Activated CD8-positive, alpha-beta T cell treated with anti-CD3 and anti-CD28 coated beads for 36 hours (primary cell): ENCODE data around the gene S1PR3. TPM values are rescaled to one million over a fixed set of nuclear protein-coding genes. Genes with fewer than 3 reads are reported as not detected.

Source experiments
- ATAC-seq: fragments of 200-7000 bp; cut with Tn5 transposase; one replicate; pipeline ENCODE4 v1.10.0; 2021; ENCODE audit warnings: mild to moderate bottlenecking, moderate library complexity
- CTCF ChIA-PET: fragments of 350-600 bp; sonication (Branson Sonifier 250); formaldehyde crosslinking; loops from one replicate; lab custom pipeline; 2021; ENCODE audit warnings: antibody characterized with exemption; lab: Charles Lee
- POLR2A ChIA-PET: fragments of 350-600 bp; sonication (Branson Sonifier 250); formaldehyde crosslinking; loops from one replicate; lab custom pipeline; 2021; ENCODE audit warnings: antibody characterized with exemption; lab: Charles Lee
- DNase-seq: peaks from one replicate; pipeline ENCODE4 v3.0.0-alpha.2; 2020
- H3K27ac Mint-ChIP-seq: one replicate; pipeline ENCODE4 v1.8.0; 2021; ENCODE audit warnings: mild to moderate bottlenecking, mixed read lengths
- H3K27me3 Mint-ChIP-seq: one replicate; pipeline ENCODE4 v1.8.0; 2021; ENCODE audit warnings: mixed read lengths
- H3K36me3 Mint-ChIP-seq: one replicate; pipeline ENCODE4 v1.8.0; 2021; ENCODE audit warnings: low read depth, mixed read lengths
- H3K4me1 Mint-ChIP-seq: one replicate; pipeline ENCODE4 v1.8.0; 2021; ENCODE audit warnings: low read depth, mixed read lengths
- H3K4me3 Mint-ChIP-seq: one replicate; pipeline ENCODE4 v1.8.0; 2021; ENCODE audit warnings: mild to moderate bottlenecking, moderate library complexity, mixed read lengths
- H3K9me3 Mint-ChIP-seq: one replicate; pipeline ENCODE4 v1.8.0; 2021; ENCODE audit warnings: mixed read lengths
- CTCF ChIP-seq: fragments of 200-600 bp; IDR thresholded peaks from one replicate; pipeline ENCODE4 v1.8.0; 2022; ENCODE audit warnings: antibody characterized with exemption, mild to moderate bottlenecking
- intact Hi-C: fragments of 100-400 bp; cut with micrococcal nuclease; formaldehyde crosslinking; loops from one replicate; pipeline ENCODE4 v1.10.0; 2022
- total RNA-seq, 2 experiments: library from RNA; stranded (reverse); gene quantifications; one replicate each; pipeline ENCODE4 v1.2.3, GENCODE V29; 2021

The S1PR3 gene
- total RNA-seq, 2 experiments from 2014 or later, result 0.36 to 0.58 TPM

DNA sequence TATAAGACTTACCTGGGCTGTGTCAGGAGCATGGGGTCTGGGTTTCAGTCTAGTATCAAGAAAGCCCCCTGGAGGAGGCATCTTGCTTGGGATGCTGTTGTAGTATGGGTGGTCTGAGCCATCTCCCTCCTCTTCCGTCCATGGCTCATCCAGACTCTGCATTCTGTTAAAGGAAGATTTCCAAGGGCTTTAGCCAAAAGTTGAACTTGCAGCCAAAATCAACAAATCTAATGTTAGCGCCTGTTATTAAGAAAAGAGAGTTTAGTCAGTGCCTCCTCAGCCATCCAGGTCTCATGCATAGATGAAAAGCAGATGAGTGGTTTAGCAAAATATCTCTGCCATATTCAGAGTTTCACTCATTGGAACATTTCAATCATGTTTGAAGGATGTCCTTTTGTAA lies 55.6 kb downstream of the S1PR3 start:
- Mint-ChIP-seq H3K4me1 (no peaks in the 10 kb centered on the region), H3K36me3 (no peaks in the 10 kb centered on the region), H3K4me3 (no peak overlapping the region), H3K27me3 (peaks cover 5% of the 10 kb centered on the region), H3K9me3 (no peaks in the 10 kb centered on the region), H3K27ac (no peak overlapping the region)
- no peak for TF ChIP-seq CTCF
- DNase-seq (no peak), ATAC-seq (no peak)
- intact Hi-C loops, result no loop called here
- ChIA-PET CTCF (no interaction called here), POLR2A (no interaction called here)

GRCh38 chr9:89047667-89048066 lies 56.4 kb downstream of the S1PR3 start:
- ATAC-seq (no peak), DNase-seq (no peak)
- no peak for TF ChIP-seq CTCF
- Mint-ChIP-seq H3K36me3 (no peaks in the 10 kb centered on the region), H3K27me3 (peaks cover 5% of the 10 kb centered on the region), H3K27ac (no peak overlapping the region), H3K4me3 (no peak overlapping the region), H3K9me3 (no peaks in the 10 kb centered on the region), H3K4me1 (no peaks in the 10 kb centered on the region)
- CTCF ChIA-PET, result no interaction called here
- intact Hi-C loops, result no loop called here
- POLR2A ChIA-PET, result no interaction called here

DNA sequence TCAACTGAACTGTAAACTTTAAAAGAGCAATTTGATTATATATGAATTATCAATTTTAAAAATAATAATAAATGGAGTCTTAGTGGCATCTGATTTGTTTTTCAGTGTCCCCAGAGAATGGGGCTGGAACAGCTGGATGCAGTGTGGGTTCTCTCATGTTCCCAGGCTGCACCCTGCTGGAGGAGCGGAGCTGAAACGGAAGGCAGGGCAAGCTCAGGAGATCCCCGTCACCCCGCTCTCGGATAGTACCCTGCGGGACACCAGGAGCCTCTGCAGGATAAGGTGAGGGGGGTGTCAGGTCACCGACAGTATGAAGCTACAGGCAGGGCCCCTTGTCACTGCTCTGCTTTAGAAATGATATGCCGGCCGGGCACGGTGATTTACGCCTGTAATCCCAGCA lies 57.3 kb downstream of the S1PR3 start:
- intact Hi-C loops, result no loop called here
- ChIA-PET CTCF (no interaction called here), POLR2A (no interaction called here)
- ATAC-seq (no peak), DNase-seq (no peak)
- Mint-ChIP-seq H3K4me1 (no peaks in the 10 kb centered on the region), H3K36me3 (no peaks in the 10 kb centered on the region), H3K9me3 (no peaks in the 10 kb centered on the region), H3K4me3 (no peak overlapping the region), H3K27me3 (peaks cover 5% of the 10 kb centered on the region), H3K27ac (no peak overlapping the region)
- no peak for TF ChIP-seq CTCF

DNA sequence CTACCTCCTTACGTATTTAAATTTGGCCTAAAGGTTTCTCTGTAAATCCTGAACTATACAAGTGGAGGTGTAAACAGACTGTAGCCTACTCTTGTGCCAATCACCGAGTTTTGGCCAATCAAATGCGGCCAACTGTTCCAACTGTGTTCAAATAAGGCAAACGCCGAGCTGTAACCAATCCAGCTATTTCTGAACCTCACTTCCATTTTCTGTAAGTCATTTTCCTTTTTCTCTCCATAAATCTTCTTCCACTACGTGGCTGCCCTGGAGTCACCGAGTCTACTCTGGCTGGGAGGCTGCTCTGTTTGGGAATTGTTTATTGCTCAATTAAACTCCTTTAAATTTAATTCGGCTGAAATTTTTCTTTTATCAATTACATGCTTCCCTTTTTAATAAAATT lies 58.4 kb downstream of the S1PR3 start:
- Mint-ChIP-seq H3K36me3 (no peaks in the 10 kb centered on the region), H3K27me3 (peaks cover 5% of the 10 kb centered on the region), H3K4me1 (no peaks in the 10 kb centered on the region), H3K9me3 (no peaks in the 10 kb centered on the region), H3K27ac (no peak overlapping the region), H3K4me3 (no peak overlapping the region)
- CTCF ChIA-PET, result no interaction called here
- DNase-seq (no peak), ATAC-seq (no peak)
- intact Hi-C loops, result no loop called here
- no peak for TF ChIP-seq CTCF
- POLR2A ChIA-PET, result no interaction called here

DNA sequence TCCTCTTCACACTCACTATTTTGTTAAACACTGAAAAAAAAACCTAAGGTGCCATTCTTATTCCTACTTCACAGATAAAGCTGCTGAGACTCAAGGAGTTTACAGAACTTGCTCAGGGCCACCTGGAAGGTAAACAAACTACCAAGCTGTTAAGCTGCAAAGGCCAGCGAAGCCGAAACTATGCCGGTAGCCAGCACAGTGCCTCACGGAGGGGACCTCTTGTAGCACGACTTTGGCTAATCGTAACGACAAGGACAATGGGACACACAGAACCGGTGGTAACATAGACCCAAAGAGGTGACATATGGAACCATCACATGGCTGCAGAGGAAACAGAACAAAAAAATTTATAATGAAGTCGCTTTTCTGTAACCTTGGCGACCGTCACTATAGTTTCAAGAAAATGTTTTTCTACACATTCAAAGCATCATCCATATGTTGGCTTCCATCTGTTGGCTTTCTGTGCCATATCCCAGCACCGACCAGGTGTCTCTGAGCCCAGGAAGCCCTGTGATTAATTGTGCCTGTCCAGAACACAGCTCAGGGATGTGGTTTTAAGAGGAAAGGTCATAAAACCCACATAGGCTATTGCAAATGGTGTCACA lies 60.3 kb downstream of the S1PR3 start:
- Mint-ChIP-seq H3K4me3 (no peak overlapping the region), H3K27ac (no peak overlapping the region), H3K4me1 (no peaks in the 10 kb centered on the region), H3K36me3 (no peaks in the 10 kb centered on the region), H3K9me3 (no peaks in the 10 kb centered on the region), H3K27me3 (peaks cover 5% of the 10 kb centered on the region)
- POLR2A ChIA-PET, result no interaction called here
- DNase-seq, result no peak
- CTCF ChIA-PET, result interaction anchor here (1.0 kb wide), 1 partner anchor 227 kb away, joined by 3 read pairs; no protein-coding TSS in a partner anchor
- no peak for ATAC-seq
- intact Hi-C loops, result no loop called here
- TF ChIP-seq CTCF, result no peak
